HEK293 (cell line): ENCODE data around the gene NXF3.
A peak's percentile ranks its signal among the peaks of the same experiment; 100 is the strongest.

Experiments used
- ATF2 ChIP-seq: fragments of 450-650 bp; formaldehyde crosslinking; IDR thresholded peaks from 2 replicates; pipeline ENCODE4 v1.5.1; 2016; ENCODE audit warnings: missing biosample characterization, missing genetic modification characterization, low read depth
- BCL6B ChIP-seq: fragments of 450-650 bp; formaldehyde crosslinking; IDR thresholded peaks from 2 replicates; pipeline ENCODE4 v1.5.1; 2017; ENCODE audit warnings: missing biosample characterization, missing genetic modification characterization
- CTCF ChIP-seq: fragments of 450-650 bp; formaldehyde crosslinking; IDR thresholded peaks from 2 replicates; pipeline ENCODE4 v1.5.1; 2016; ENCODE audit warnings: missing biosample characterization, missing genetic modification characterization
- GLIS1 ChIP-seq: fragments of 450-650 bp; formaldehyde crosslinking; IDR thresholded peaks from 2 replicates; pipeline ENCODE4 v1.5.1; 2016; ENCODE audit warnings: missing biosample characterization, missing genetic modification characterization
- KLF1 ChIP-seq: fragments of 450-650 bp; formaldehyde crosslinking; IDR thresholded peaks from 2 replicates; pipeline ENCODE4 v1.5.1; 2016; ENCODE audit warnings: missing biosample characterization, missing genetic modification characterization
- PATZ1 ChIP-seq: fragments of 450-650 bp; formaldehyde crosslinking; IDR thresholded peaks from 2 replicates; pipeline ENCODE4 v1.5.1; 2016; ENCODE audit warnings: missing biosample characterization, missing genetic modification characterization
- PRDM4 ChIP-seq: fragments of 450-650 bp; formaldehyde crosslinking; IDR thresholded peaks from 2 replicates; pipeline ENCODE4 v1.5.1; 2017; ENCODE audit warnings: missing biosample characterization, missing genetic modification characterization
- RBAK ChIP-seq: fragments of 450-650 bp; formaldehyde crosslinking; IDR thresholded peaks from 2 replicates; pipeline ENCODE4 v1.5.1; 2016; ENCODE audit warnings: missing biosample characterization, missing genetic modification characterization
- ZBTB20 ChIP-seq: fragments of 450-650 bp; formaldehyde crosslinking; IDR thresholded peaks from 2 replicates; pipeline ENCODE4 v1.5.1; 2016; ENCODE audit warnings: missing biosample characterization, missing genetic modification characterization
- ZBTB48 ChIP-seq: fragments of 450-650 bp; formaldehyde crosslinking; IDR thresholded peaks from 2 replicates; pipeline ENCODE4 v1.5.1; 2016; ENCODE audit warnings: missing biosample characterization, missing genetic modification characterization
- ZBTB7A ChIP-seq: fragments of 450-650 bp; formaldehyde crosslinking; IDR thresholded peaks from 2 replicates; pipeline ENCODE4 v1.5.1; 2016; ENCODE audit warnings: low read depth, missing biosample characterization, missing genetic modification characterization
- ZNF18 ChIP-seq: fragments of 450-650 bp; formaldehyde crosslinking; IDR thresholded peaks from 2 replicates; pipeline ENCODE4 v1.5.1; 2016; ENCODE audit warnings: missing biosample characterization, missing genetic modification characterization
- ZNF2 ChIP-seq: fragments of 450-650 bp; formaldehyde crosslinking; IDR thresholded peaks from 2 replicates; pipeline ENCODE4 v1.5.1; 2016; ENCODE audit warnings: missing biosample characterization, missing genetic modification characterization
- ZNF202 ChIP-seq: fragments of 450-650 bp; formaldehyde crosslinking; IDR thresholded peaks from 2 replicates; pipeline ENCODE4 v1.5.1; 2016; ENCODE audit warnings: missing biosample characterization, missing genetic modification characterization, borderline replicate concordance
- ZNF211 ChIP-seq: fragments of 450-650 bp; formaldehyde crosslinking; IDR thresholded peaks from 2 replicates; pipeline ENCODE4 v1.5.1; 2016; ENCODE audit warnings: low read depth, missing biosample characterization, missing genetic modification characterization
- ZNF514 ChIP-seq: fragments of 450-650 bp; formaldehyde crosslinking; IDR thresholded peaks from 2 replicates; pipeline ENCODE4 v1.5.1; 2016; ENCODE audit warnings: missing biosample characterization, missing genetic modification characterization
- ZNF558 ChIP-seq: fragments of 450-650 bp; formaldehyde crosslinking; IDR thresholded peaks from 2 replicates; pipeline ENCODE4 v1.5.1; 2016; ENCODE audit warnings: missing biosample characterization, missing genetic modification characterization
- ZNF585B ChIP-seq: fragments of 450-650 bp; formaldehyde crosslinking; IDR thresholded peaks from 2 replicates; pipeline ENCODE4 v1.5.1; 2016; ENCODE audit warnings: missing biosample characterization, missing genetic modification characterization
- ZNF600 ChIP-seq: fragments of 450-650 bp; formaldehyde crosslinking; IDR thresholded peaks from 2 replicates; pipeline ENCODE4 v1.5.1; 2016; ENCODE audit warnings: missing biosample characterization, missing genetic modification characterization
- ZNF610 ChIP-seq: fragments of 450-650 bp; formaldehyde crosslinking; IDR thresholded peaks from 2 replicates; pipeline ENCODE4 v1.5.1; 2016; ENCODE audit warnings: missing biosample characterization, missing genetic modification characterization, borderline replicate concordance
- ZNF623 ChIP-seq: fragments of 450-650 bp; formaldehyde crosslinking; IDR thresholded peaks from 2 replicates; pipeline ENCODE4 v1.5.1; 2016; ENCODE audit warnings: missing biosample characterization, missing genetic modification characterization
- ZNF639 ChIP-seq: fragments of 450-650 bp; formaldehyde crosslinking; IDR thresholded peaks from 2 replicates; pipeline ENCODE4 v1.5.1; 2016; ENCODE audit warnings: missing biosample characterization, missing genetic modification characterization
- ZNF658 ChIP-seq: fragments of 450-650 bp; formaldehyde crosslinking; IDR thresholded peaks from 2 replicates; pipeline ENCODE4; 2016; ENCODE audit warnings: missing biosample characterization, missing genetic modification characterization
- ZNF660 ChIP-seq: fragments of 450-650 bp; IDR thresholded peaks from 2 replicates; pipeline ENCODE4 v1.5.1; 2018; ENCODE audit warnings: missing biosample characterization, mild to moderate bottlenecking, missing genetic modification characterization
- ZNF677 ChIP-seq: fragments of 450-650 bp; IDR thresholded peaks from 2 replicates; pipeline ENCODE4 v1.5.0; 2018; ENCODE audit warnings: missing biosample characterization, mild to moderate bottlenecking, missing genetic modification characterization, moderate library complexity
- ZNF692 ChIP-seq: fragments of 450-650 bp; formaldehyde crosslinking; IDR thresholded peaks from 2 replicates; pipeline ENCODE4 v1.5.1; 2016; ENCODE audit warnings: missing biosample characterization, missing genetic modification characterization
- ZNF701 ChIP-seq: fragments of 450-650 bp; formaldehyde crosslinking; IDR thresholded peaks from 2 replicates; pipeline ENCODE4 v1.5.1; 2016; ENCODE audit warnings: missing biosample characterization, missing genetic modification characterization
- ZNF785 ChIP-seq: fragments of 450-650 bp; formaldehyde crosslinking; IDR thresholded peaks from 2 replicates; pipeline ENCODE4 v1.5.1; 2016; ENCODE audit warnings: missing biosample characterization, missing genetic modification characterization

The NXF3 gene

GRCh38 chrX:103063918-103064434, 29.0 kb downstream of the NXF3 start, which contains the start of gene BEX1 (continued):
- TF ChIP-seq ZNF2 (tag by site-specific recombination), result no peak
- no peak for TF ChIP-seq ZNF610 (tag by site-specific recombination)
- no peak for TF ChIP-seq ZNF677 (tag by site-specific recombination)
- TF ChIP-seq PRDM4 (tag by site-specific recombination), result no peak
- TF ChIP-seq RBAK (tag by site-specific recombination), result no peak
- no peak for TF ChIP-seq KLF1 (tag by site-specific recombination)
- no peak for TF ChIP-seq ZNF18
- peak; percentile 90 for TF ChIP-seq ZBTB20 (tag by site-specific recombination)
- TF ChIP-seq ZNF202 (tag by site-specific recombination), result no peak
- TF ChIP-seq ZNF785 (tag by site-specific recombination), result no peak
- no peak; the same call in 1 of the 2 replicates for TF ChIP-seq ATF2 (tag by site-specific recombination)
- TF ChIP-seq PATZ1 (tag by site-specific recombination), result peak; percentile 81
- TF ChIP-seq ZNF558, result no peak
- no peak for TF ChIP-seq ZNF623 (tag by site-specific recombination)
- no peak for TF ChIP-seq ZNF658 (tag by site-specific recombination)
- no peak for TF ChIP-seq ZBTB7A
- TF ChIP-seq ZBTB48 (tag by site-specific recombination), result no peak
- TF ChIP-seq ZNF600 (tag by site-specific recombination), result no peak
- TF ChIP-seq ZNF639, result no peak
- TF ChIP-seq ZNF701 (tag by site-specific recombination), result no peak
- peak; percentile 82 for TF ChIP-seq ZNF692 (tag by site-specific recombination)
- TF ChIP-seq ZNF585B (tag by site-specific recombination), result no peak
- no peak for TF ChIP-seq BCL6B (tag by site-specific recombination)
- no peak for TF ChIP-seq CTCF
- no peak for TF ChIP-seq ZNF211 (tag by site-specific recombination)
- TF ChIP-seq ZNF660 (tag by site-specific recombination), result 0 out of 2 replicates have a peak, but pooled peaks have one; percentile 14
- no peak for TF ChIP-seq ZNF514 (tag by site-specific recombination)
- TF ChIP-seq GLIS1 (tag by site-specific recombination), result no peak; the same call in 1 of the 2 replicates
